K562 (cell line): Measurements from ENCODE around the gene FMOD. TPM values are rescaled to one million over a fixed set of nuclear protein-coding genes. Genes with fewer than 3 reads are reported as not detected.

Experiments
- ATAC-seq: fragments of 200-7000 bp; cut with Tn5 transposase; 3 replicates; pipeline ENCODE4 v1.9.1; 2020; ENCODE audit warnings: moderate library complexity
- BruUV-seq: library from RNA; stranded (reverse); fragments of 400-500 nt; replicated peaks from 2 replicates; lab custom pipeline; 2021; lab: Mats Ljungman, UMichigan
- CTCF ChIA-PET: fragments of 300-600 bp; formaldehyde crosslinking; extraction: SDS; loops from one replicate; lab custom pipeline; 2021; ENCODE audit warnings: low intra/inter-chr PET ratio; lab: Yijun Ruan, JAX
- POLR2A ChIA-PET: fragments of 300-600, 350-650 bp; sonication (Branson Sonifier 250); formaldehyde crosslinking; extraction: SDS; loops from one replicate; lab custom pipeline; 2021; ENCODE audit warnings: antibody characterized with exemption, inconsistent platforms; lab: Yijun Ruan, JAX
- DNase-seq, 4 experiments: peaks; one replicate each; pipeline versions ENCODE4 v3.0.0 to v3.0.0-alpha.2; 2011 to 2018; ENCODE audit warnings: low spot score in 3 of 4, mixed read lengths in 3 of 4; ENCODE audit errors: extremely low read depth in 1 of 4
- FAIRE-seq: peaks from 2 replicates; lab custom pipeline; 2011; peaks lifted over from hg19 to GRCh38; lab: Jason Lieb, UNC
- H2AFZ ChIP-seq: 2 replicates; pipeline ENCODE4 v1.6.0; 2011; ENCODE audit warnings: low read depth, low read length, control low read depth, inconsistent platforms
- H3K27ac ChIP-seq: fragments of 200-600 bp; 3 replicates; pipeline ENCODE4 v1.8.0; 2011; ENCODE audit warnings: low read depth, mild to moderate bottlenecking, control low read depth, inconsistent platforms, low read length, moderate library complexity, mixed read lengths; ENCODE audit errors: extremely low read depth
- H3K27me3 ChIP-seq, 2 experiments: fragments of 300-600 bp in 1 of 2; 2 replicates in 1 of 2; 3 replicates in 1 of 2; pipeline versions ENCODE4 v1.6.0 to v1.8.0; 2011; ENCODE audit warnings: inconsistent platforms in 2 of 2, low read length in 2 of 2, mild to moderate bottlenecking in 1 of 2, mixed read lengths in 1 of 2, moderate library complexity in 1 of 2; ENCODE audit not compliant: control insufficient read depth in 2 of 2, insufficient read depth in 2 of 2
- H3K36me3 ChIP-seq: fragments of 300-600 bp; 3 replicates; pipeline ENCODE4 v1.8.0; 2011; ENCODE audit warnings: mild to moderate bottlenecking, low read length, inconsistent platforms; ENCODE audit not compliant: control insufficient read depth, insufficient read depth
- H3K4me1 ChIP-seq, 2 experiments: fragments of 200-600 bp in 1 of 2; replicated peaks in 1 of 2; 2 replicates in 1 of 2; 3 replicates in 1 of 2; pipeline versions ENCODE4 v1.5.1 to v1.8.0; 2011; ENCODE audit warnings: inconsistent platforms in 2 of 2, low read length in 2 of 2, mild to moderate bottlenecking in 1 of 2, mixed read lengths in 1 of 2, moderate library complexity in 1 of 2; ENCODE audit not compliant: control insufficient read depth in 2 of 2, insufficient read depth in 2 of 2
- H3K4me2 ChIP-seq: 2 replicates; pipeline ENCODE4 v1.6.1; 2011; ENCODE audit warnings: low read length, control low read depth, inconsistent platforms, mixed read lengths; ENCODE audit not compliant: insufficient read depth
- H3K4me3 ChIP-seq: fragments of 200-600 bp; sonication (generic), shearing (Covaris generic); 2 replicates; pipeline ENCODE4 v1.5.1; 2016; ENCODE audit warnings: control low read depth, inconsistent platforms
- H3K79me2 ChIP-seq: fragments of 200-600 bp; 3 replicates; pipeline ENCODE4 v1.8.0; 2011; ENCODE audit warnings: low read length, inconsistent platforms; ENCODE audit not compliant: control insufficient read depth, insufficient read depth
- H3K9ac ChIP-seq, 2 experiments: 2 replicates each; pipeline versions ENCODE4 v1.6.0 to v1.6.1; 2011; ENCODE audit warnings: low read depth in 2 of 2, low read length in 2 of 2, control low read depth in 1 of 2, inconsistent platforms in 1 of 2, mild to moderate bottlenecking in 1 of 2, mixed read lengths in 1 of 2; ENCODE audit not compliant: insufficient read depth in 1 of 2
- H3K9me1 ChIP-seq: one replicate; pipeline ENCODE4 v1.6.0; 2011; ENCODE audit warnings: inconsistent platforms, mild to moderate bottlenecking, low read length, moderate library complexity; ENCODE audit not compliant: control insufficient read depth, insufficient read depth
- H3K9me3 ChIP-seq: replicated peaks from 2 replicates; pipeline ENCODE4 v1.5.1; 2011; ENCODE audit warnings: low read depth, low read length, inconsistent platforms; ENCODE audit not compliant: control insufficient read depth, insufficient read depth
- H4K20me1 ChIP-seq: replicated peaks from 2 replicates; pipeline ENCODE4 v1.6.1; 2011; ENCODE audit warnings: low read length, inconsistent platforms, mixed read lengths; ENCODE audit not compliant: control insufficient read depth, insufficient read depth
- ARID1B ChIP-seq: fragments of 450-650 bp; IDR thresholded peaks from 2 replicates; pipeline ENCODE4 v1.6.1; 2016; ENCODE audit warnings: antibody characterized with exemption, mild to moderate bottlenecking, inconsistent platforms
- CBFA2T2 ChIP-seq: fragments of 450-650 bp; conservative IDR thresholded peaks from 2 replicates; pipeline ENCODE4 v1.6.1; 2017; ENCODE audit warnings: mild to moderate bottlenecking
- CBFA2T3 ChIP-seq: fragments of 450-650 bp; IDR thresholded peaks from 2 replicates; pipeline ENCODE4 v1.6.1; 2017
- JUN ChIP-seq, 2 experiments: sonication (generic) in 1 of 2; formaldehyde crosslinking in 1 of 2; IDR thresholded peaks; 2 replicates each; pipeline versions ENCODE4 v1.6.1 to v1.8.0; 2012 to 2022; ENCODE audit warnings: borderline replicate concordance in 2 of 2, mild to moderate bottlenecking in 2 of 2, improper control_type of control experiment in 1 of 2, low read depth in 1 of 2, low read length in 1 of 2, missing genetic modification reagents in 1 of 2
- KLF16 ChIP-seq: IDR thresholded peaks from 2 replicates; pipeline ENCODE4 v1.6.1; 2016; ENCODE audit warnings: antibody characterized with exemption
- L3MBTL2 ChIP-seq: fragments of 450-650 bp; IDR thresholded peaks from 2 replicates; pipeline ENCODE4 v1.6.1; 2016; ENCODE audit warnings: mild to moderate bottlenecking, moderate library complexity
- MLLT1 ChIP-seq, 2 experiments: fragments of 450-650 bp; IDR thresholded peaks; 2 replicates each; pipeline ENCODE4 v1.6.1; 2016
- SIN3A ChIP-seq, 2 experiments: fragments of 150-350 bp in 1 of 2; IDR thresholded peaks; 2 replicates each; pipeline ENCODE4 v1.6.1; 2011 to 2016; ENCODE audit warnings: borderline replicate concordance in 2 of 2, low read depth in 2 of 2, low read length in 2 of 2, mild to moderate bottlenecking in 2 of 2, moderate library complexity in 2 of 2; ENCODE audit not compliant: control insufficient read depth in 1 of 2
- TAL1 ChIP-seq: fragments of 450-650 bp; IDR thresholded peaks from 2 replicates; pipeline ENCODE4 v1.6.1; 2016; ENCODE audit warnings: mild to moderate bottlenecking
- ZC3H8 ChIP-seq: fragments of 450-650 bp; IDR thresholded peaks from 2 replicates; pipeline ENCODE4 v1.6.1; 2017
- ZNF407 ChIP-seq: fragments of 450-650 bp; IDR thresholded peaks from 2 replicates; pipeline ENCODE4 v1.6.1; 2016; ENCODE audit warnings: low read depth
- WGBS: fragments of 100-300 bp; shearing (Covaris generic); methylation state at CpG from one replicate; pipeline ENCODE4 v1.1.6; 2016; ENCODE audit warnings: low coverage, mixed read lengths; ENCODE audit not compliant: insufficient coverage; ENCODE audit errors: missing lambda C conversion rate; 5-methylcytosine and 5-hydroxymethylcytosine counted together
- in situ Hi-C: fragments of 300-500 bp; cut with MboI; formaldehyde crosslinking; loops from 4 replicates; pipeline ENCODE4 v1.15.0; 2018; ENCODE audit warnings: inconsistent platforms, mixed read lengths
- intact Hi-C: fragments of 100-400 bp; cut with micrococcal nuclease; formaldehyde crosslinking; loops from 2 replicates; pipeline ENCODE4 v1.14.2; 2022
- polyA plus RNA-seq, 8 experiments: library from polyadenylated mRNA; depleted of rRNA in 4 of 8; stranded (reverse) in 5 of 8; unstranded in 3 of 8; fragments of >200 nt; fragmentation: Nextera tagmentation in 2 of 8; fragmentation: Illumina TruSeq in 1 of 8; extraction: Ambion mirVana in 2 of 8; extraction: Trizol in 1 of 8; gene quantifications; 2 replicates each; pipeline versions ENCODE4 v1.2.1 to v1.2.3, GENCODE V29; 2011 to 2014; ENCODE audit warnings: inconsistent platforms in 1 of 8, missing spikeins in 1 of 8
- total RNA-seq, 7 experiments: library from RNA; depleted of rRNA in 6 of 7; stranded (reverse); fragments of >200 nt in 6 of 7; fragmentation: Illumina TruSeq in 2 of 7; extraction: Trizol in 2 of 7; gene quantifications; 2 replicates each; pipeline versions ENCODE4 v1.2.1 to v1.2.3, GENCODE V29; 2011 to 2021; ENCODE audit warnings: low replicate concordance in 1 of 7

Gene FMOD
- total and polyA plus RNA-seq, 9 of the 15 experiments (the other 6 are each of a cell fraction or from before 2014, with no cell fraction given), result 0.03 to 0.13 (median 0.03) TPM; not detected in 6

- Histone ChIP-seq H3K4me1 (peaks cover 25 to 47% of the 10 kb centered on the region in 2 experiments), H3K27ac (no peak overlapping the region), H3K9me3 (no peaks in the 10 kb centered on the region), H3K79me2 (no peaks in the 10 kb centered on the region), H3K4me2 (peak overlapping the region; percentile 27; the same call in 1 of the 2 replicates), H3K36me3 (no peaks in the 10 kb centered on the region), H2AFZ (peak overlapping the region; percentile 58), H3K9ac (peak overlapping the region in 1 of 2 experiments; percentile 61; a peak in 1 of 4 replicates), H3K27me3 (peaks cover 0 to 12% of the 10 kb centered on the region in 2 experiments; a peak in 3 of 5 replicates), H3K9me1 (no peaks in the 10 kb centered on the region), H4K20me1 (no peaks in the 10 kb centered on the region; the same call in 1 of the 2 replicates), H3K4me3 (no peak overlapping the region)
- CTCF ChIA-PET, result interaction anchor here (0.6 to 1.2 kb wide), 3 partner anchors 48 to 1251 kb away, joined by 3 to 4 read pairs (median 3); no protein-coding TSS in a partner anchor
- in situ Hi-C loops, result no loop called here
- no TSS peak for BruUV-seq
- FAIRE-seq, result no peak
- 9% methylated on average over 6 of the region's 6 CpGs for WGBS
- DNase-seq, result peak; percentile 54 to 66 (median 61)
- ATAC-seq, result peak; percentile 73
- intact Hi-C loops, result no loop called here
- POLR2A ChIA-PET, result interaction anchor here (0.7 to 9.3 kb wide), 7 partner anchors 12 to 163 kb away, joined by 3 to 117 read pairs (median 4); partner anchors contain the start of gene BTG2
- TF ChIP-seq ZC3H8, result no peak
- peak; percentile 67 for TF ChIP-seq CBFA2T3
- TF ChIP-seq CBFA2T2, result peak; percentile 56
- TF ChIP-seq SIN3A (IDR thresholded peaks at IDR 0.05; ENCODE audit: borderline replicate concordance in 2 of 2, control insufficient read depth in 1 of 2, low read depth in 2 of 2, low read length in 2 of 2), result 0 out of 4 replicates have a peak, but pooled peaks of 1 of the 2 experiments have one; percentile 27
- TF ChIP-seq ZNF407, result no peak
- TF ChIP-seq L3MBTL2, result peak; percentile 13; the same call in 1 of the 2 replicates
- TF ChIP-seq JUN (IDR thresholded peaks at IDR 0.05; ENCODE audit: borderline replicate concordance, low read depth, low read length), result 0 out of 2 replicates have a peak, but pooled peaks have one; percentile 34
- TF ChIP-seq JUN (CRISPR knock-in tag; IDR thresholded peaks at IDR 0.05; ENCODE audit: borderline replicate concordance), result no peak
- TF ChIP-seq ARID1B, result no peak
- TF ChIP-seq MLLT1 (IDR thresholded peaks at IDR 0.05), result peak in 1 of 2 experiments; percentile 37; a peak in 1 of 4 replicates
- TF ChIP-seq KLF16, result peak; percentile 61; the same call in 1 of the 2 replicates
- TF ChIP-seq TAL1, result no peak
Measured at GRCh38 chr1:203320591-203321272, 30.2 kb downstream of the FMOD start.
